NT2/D1 (cell line): ENCODE data around the gene FANCD2.

ENCODE experiments used
- DNase-seq: peaks from one replicate; pipeline ENCODE4 v3.0.0-alpha.2; 2011; ENCODE audit warnings: low read depth, low spot score
- H3K27me3 ChIP-seq: 2 replicates; pipeline ENCODE4 v1.6.0; 2011; ENCODE audit warnings: mild to moderate bottlenecking; ENCODE audit not compliant: insufficient read length, insufficient read depth
- H3K36me3 ChIP-seq: 2 replicates; pipeline ENCODE4 v1.6.1; 2011; ENCODE audit warnings: mild to moderate bottlenecking, low read length, mixed read lengths; ENCODE audit not compliant: insufficient read depth, insufficient read length
- H3K4me1 ChIP-seq: 2 replicates; pipeline ENCODE4 v1.5.1; 2011; ENCODE audit not compliant: insufficient read depth, insufficient read length
- H3K4me3 ChIP-seq: 2 replicates; pipeline ENCODE4 v1.5.1; 2011; ENCODE audit warnings: low read depth; ENCODE audit not compliant: insufficient read length
- H3K9ac ChIP-seq: 2 replicates; pipeline ENCODE4 v1.6.0; 2011; ENCODE audit warnings: low read depth; ENCODE audit not compliant: insufficient read length
- H3K9me3 ChIP-seq: 2 replicates; pipeline ENCODE4 v1.5.1; 2011; ENCODE audit warnings: mild to moderate bottlenecking, low read length; ENCODE audit not compliant: insufficient read depth
- SUZ12 ChIP-seq: IDR thresholded peaks from 2 replicates; pipeline ENCODE4 v1.6.1; 2011; ENCODE audit not compliant: insufficient read length, insufficient read depth; ENCODE audit errors: extremely low read depth
- YY1 ChIP-seq: IDR thresholded peaks from 2 replicates; pipeline ENCODE4 v1.6.1; 2011; ENCODE audit not compliant: insufficient read length, insufficient read depth
- ZNF274 ChIP-seq: IDR thresholded peaks from 2 replicates; pipeline ENCODE4 v1.6.1; 2011; ENCODE audit warnings: mild to moderate bottlenecking, low read depth, low read length

FANCD2 gene

DNA sequence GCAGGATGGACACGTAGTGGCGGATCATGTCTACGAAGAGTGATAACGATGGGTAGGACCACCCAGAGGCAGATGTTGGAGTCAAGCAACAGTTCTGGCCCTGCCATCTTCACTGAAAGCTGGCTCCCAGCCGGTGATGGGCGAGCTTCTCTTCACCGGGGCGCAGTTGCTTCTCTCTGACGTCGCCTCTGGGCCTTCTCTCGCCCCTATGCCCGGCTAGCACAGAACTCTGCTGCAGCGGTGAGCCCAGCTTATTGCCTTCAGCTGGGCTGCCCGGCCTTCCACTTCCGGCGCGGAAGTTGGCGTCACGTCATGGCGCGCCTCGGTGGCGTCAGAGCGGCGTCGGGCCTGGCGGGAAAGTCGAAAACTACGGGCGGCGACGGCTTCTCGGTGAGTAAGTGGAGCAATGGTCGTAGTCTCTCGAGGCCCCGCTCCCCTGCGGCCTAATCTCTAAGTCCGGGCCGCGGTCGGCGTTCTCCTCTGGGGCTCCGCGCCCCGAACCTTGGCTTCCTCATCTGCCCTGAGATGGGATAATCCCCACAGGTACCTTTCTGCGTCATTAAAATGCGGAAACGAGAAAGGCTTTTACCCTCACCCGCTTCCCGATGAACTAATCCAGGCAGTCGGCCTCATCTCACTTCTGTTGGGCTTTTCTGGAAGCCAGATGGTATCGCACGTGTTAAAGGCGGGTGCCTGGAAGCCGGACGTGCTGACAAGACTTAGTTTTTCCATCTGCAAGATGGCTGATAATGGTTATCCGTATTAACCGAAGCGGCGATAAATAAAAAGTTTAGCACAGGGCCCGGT, at the start of gene FANCD2:
FANCD2 (plus strand) TSS at position 354 of the 807 bp plus-strand sequence. CDS start 2,221 bp downstream, outside the sequence.
- TF ChIP-seq ZNF274, result no peak
- TF ChIP-seq YY1, result peak; percentile 46

GRCh38 chr3:9976721-9977709, 49.2 kb upstream of the FANCD2 start:
- no peaks in the 10 kb centered on the region for H3K4me1 ChIP-seq
- DNase-seq, result no peak
- no peak overlapping the region for H3K4me3 ChIP-seq
- TF ChIP-seq ZNF274 (no peak), YY1 (no peak), SUZ12 (no peak)
- no peak overlapping the region for H3K9ac ChIP-seq
- H3K36me3 ChIP-seq, result peaks cover 64% of the 10 kb centered on the region
- H3K27me3 ChIP-seq, result no peaks in the 10 kb centered on the region
- no peaks in the 10 kb centered on the region for H3K9me3 ChIP-seq

More for the DNA sequence above, at the start of gene FANCD2:
- H3K4me1 ChIP-seq, result no peaks in the 10 kb centered on the region
- H3K4me3 ChIP-seq, result peak within 1 kb of the TSS; percentile 74
- no peaks in the 10 kb centered on the region for H3K9me3 ChIP-seq
- no peaks in the 10 kb centered on the region for H3K27me3 ChIP-seq
- peak within 1 kb of the TSS; percentile 82 for H3K9ac ChIP-seq
- DNase-seq, result peak; percentile 84
- H3K36me3 ChIP-seq, result peaks cover 58% of the 10 kb centered on the region

DNA sequence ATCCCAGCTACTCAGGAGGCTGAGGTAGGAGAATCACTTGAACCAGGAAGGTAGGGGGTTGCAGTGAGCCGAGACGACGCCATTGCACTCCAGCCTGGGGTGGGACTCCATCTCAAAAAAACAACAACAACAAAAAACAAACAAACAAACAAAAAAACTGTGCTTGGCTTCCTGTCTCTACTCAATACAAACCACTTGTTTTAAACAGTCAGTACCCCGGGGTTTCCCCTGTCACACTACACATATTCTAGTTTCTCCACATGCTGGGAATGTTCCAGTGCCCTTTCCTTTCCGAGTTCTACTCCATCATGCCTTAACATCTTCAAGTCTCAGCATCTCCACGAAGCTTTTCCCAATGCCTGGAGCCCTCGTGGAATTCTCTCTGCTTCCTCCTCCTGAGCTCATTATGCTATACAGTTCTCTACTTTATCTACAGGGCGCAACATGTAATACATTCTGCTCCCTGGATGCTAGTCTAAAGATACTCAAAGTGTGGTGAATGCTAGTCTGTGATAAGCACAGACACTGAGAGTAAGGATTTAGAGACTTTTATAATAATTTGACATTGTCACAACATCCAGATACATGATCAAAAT, 47.4 kb upstream of the FANCD2 start:
- TF ChIP-seq SUZ12 (no peak), YY1 (no peak), ZNF274 (no peak)
- no peaks in the 10 kb centered on the region for H3K4me1 ChIP-seq
- H3K36me3 ChIP-seq, result peaks cover 68% of the 10 kb centered on the region

DNA sequence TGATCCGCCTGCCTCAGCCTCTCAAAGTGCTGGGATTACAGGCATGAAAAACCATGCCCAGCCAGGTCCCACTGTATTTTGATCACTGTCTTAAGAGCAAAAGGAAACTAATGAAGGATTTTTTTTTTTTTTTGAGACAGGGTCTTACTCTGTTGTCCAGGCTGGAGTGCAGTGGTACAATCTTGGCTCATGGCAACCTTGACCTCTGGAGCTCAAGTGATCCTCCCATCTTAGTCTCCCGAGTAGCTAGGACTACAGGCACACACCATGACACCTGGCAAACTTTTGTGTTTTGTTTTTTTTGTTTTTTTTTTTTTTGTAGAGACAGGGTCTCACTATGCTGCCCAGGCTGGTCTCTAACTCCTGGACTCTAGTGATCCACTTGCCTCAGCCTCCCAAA, 46.0 kb upstream of the FANCD2 start:
- TF ChIP-seq SUZ12, result no peak
- no peak for TF ChIP-seq YY1
- TF ChIP-seq ZNF274, result no peak
- Histone ChIP-seq H3K36me3 (peaks cover 67% of the 10 kb centered on the region), H3K4me1 (no peaks in the 10 kb centered on the region), H3K27me3 (no peaks in the 10 kb centered on the region), H3K4me3 (no peak overlapping the region), H3K9ac (no peak overlapping the region), H3K9me3 (no peaks in the 10 kb centered on the region)
- no peak for DNase-seq

More for the DNA sequence above, 47.4 kb upstream of the FANCD2 start:
- H3K27me3 ChIP-seq, result no peaks in the 10 kb centered on the region
- H3K9ac ChIP-seq, result no peak overlapping the region
- H3K4me3 ChIP-seq, result no peak overlapping the region
- DNase-seq, result no peak
- no peaks in the 10 kb centered on the region for H3K9me3 ChIP-seq

GRCh38 chr3:9986230-9986725, 40.0 kb upstream of the FANCD2 start:
- no peaks in the 10 kb centered on the region for H3K4me1 ChIP-seq
- peak overlapping the region; percentile 99 for H3K9ac ChIP-seq
- no peaks in the 10 kb centered on the region for H3K27me3 ChIP-seq
- H3K4me3 ChIP-seq, result peak overlapping the region; percentile 100
- no peak for TF ChIP-seq YY1
- TF ChIP-seq ZNF274, result no peak
- no peak for TF ChIP-seq SUZ12
- H3K36me3 ChIP-seq, result peaks cover 57% of the 10 kb centered on the region
- DNase-seq, result no peak
- no peaks in the 10 kb centered on the region for H3K9me3 ChIP-seq

DNA sequence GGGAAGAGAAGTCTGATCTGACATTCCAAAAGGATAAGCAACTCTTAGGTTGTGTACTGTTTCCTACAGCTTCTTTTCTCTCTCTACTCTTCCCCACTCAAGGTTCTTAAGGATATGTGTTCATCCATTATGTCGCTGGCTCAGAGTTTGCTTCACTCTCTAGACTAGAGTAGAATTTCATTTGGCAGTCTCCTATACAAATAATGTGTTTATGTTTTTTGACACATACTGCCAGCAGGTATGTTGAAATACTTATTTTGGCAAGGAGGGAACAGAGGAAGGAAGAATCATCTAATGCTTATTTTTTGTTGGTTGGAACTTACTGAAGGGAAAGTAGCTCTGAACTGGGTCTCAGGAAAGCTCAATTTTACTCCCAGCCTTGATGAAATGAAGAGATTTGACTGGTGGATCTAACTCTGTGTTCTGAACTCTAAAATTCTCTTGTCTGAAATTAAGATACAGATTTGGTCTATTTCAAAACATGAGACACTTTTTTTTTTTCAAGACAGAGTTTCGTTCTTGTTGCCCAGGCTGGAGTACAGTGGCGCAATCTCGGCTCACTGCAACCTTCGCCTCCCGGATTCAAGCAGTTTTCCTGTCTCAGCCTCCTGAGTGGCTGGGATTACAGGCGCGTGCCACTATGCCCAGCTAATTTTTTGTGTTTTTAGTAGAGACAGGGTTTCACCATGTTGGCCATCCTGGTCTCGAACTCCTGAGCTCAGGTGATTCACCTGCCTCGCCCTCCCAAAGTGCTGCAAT, 32.0 kb upstream of the FANCD2 start:
- H3K36me3 ChIP-seq, result peaks cover 59% of the 10 kb centered on the region
- H3K4me3 ChIP-seq, result no peak overlapping the region
- no peaks in the 10 kb centered on the region for H3K4me1 ChIP-seq
- H3K9ac ChIP-seq, result no peak overlapping the region
- TF ChIP-seq ZNF274 (no peak), YY1 (no peak), SUZ12 (no peak)
- no peaks in the 10 kb centered on the region for H3K9me3 ChIP-seq
- DNase-seq, result no peak
- no peaks in the 10 kb centered on the region for H3K27me3 ChIP-seq
